Measurements from ENCODE around the gene EIF4E2.

Gene EIF4E2

GRCh38 chr2:232539298-232540231, 10.9 kb upstream of the EIF4E2 start, which contains the start of gene CHRNG:
Gene CHRNG, plus strand, starts transcription at chr2:232539692. Its CDS starts 56 bp downstream, at chr2:232539748.
- no peak for ATAC-seq

GRCh38 chr2:232540441-232541041, 9.9 kb upstream of the EIF4E2 start:
- no peak for ATAC-seq

- no peak for ATAC-seq
Measured at GRCh38 chr2:232541195-232541960, 9.1 kb upstream of the EIF4E2 start.

GRCh38 chr2:232541961-232542714, 8.4 kb upstream of the EIF4E2 start:
- no peak for ATAC-seq

- ATAC-seq = no peak
Measured at GRCh38 chr2:232542715-232543467, 7.6 kb upstream of the EIF4E2 start.

- no peak for ATAC-seq
Measured at GRCh38 chr2:232543491-232543890, 7.0 kb upstream of the EIF4E2 start.

GRCh38 chr2:232543928-232544631, 6.4 kb upstream of the EIF4E2 start:
- ATAC-seq = no peak

- ATAC-seq = no peak
Measured at GRCh38 chr2:232544674-232545073, 5.8 kb upstream of the EIF4E2 start.

GRCh38 chr2:232545511-232546375, 4.7 kb upstream of the EIF4E2 start:
- no peak for ATAC-seq

GRCh38 chr2:232547991-232548390, 2.5 kb upstream of the EIF4E2 start:
- ATAC-seq = no peak

- no peak for ATAC-seq
Measured at GRCh38 chr2:232549655-232550353, 685 bp upstream of the EIF4E2 start.

GRCh38 chr2:232551250-232551638, 755 bp downstream of the EIF4E2 start:
- ATAC-seq = no peak

GRCh38 chr2:232551776-232552175, 1.3 kb downstream of the EIF4E2 start:
- ATAC-seq = no peak

GRCh38 chr2:232556426-232556825, 5.9 kb downstream of the EIF4E2 start:
- ATAC-seq = no peak

GRCh38 chr2:232562515-232563151, 12.1 kb downstream of the EIF4E2 start:
- no peak for ATAC-seq

GRCh38 chr2:232563580-232563979, 13.1 kb downstream of the EIF4E2 start:
- no peak for ATAC-seq

- ATAC-seq = no peak
Measured at GRCh38 chr2:232567721-232568120, 17.2 kb downstream of the EIF4E2 start.

- no peak for ATAC-seq
Measured at GRCh38 chr2:232568161-232568560, 17.7 kb downstream of the EIF4E2 start.

GRCh38 chr2:232569541-232569940, 19.1 kb downstream of the EIF4E2 start:
- ATAC-seq = no peak

Measured in activated CD4-positive, CD25-positive, alpha-beta regulatory T cell treated with anti-CD3 and anti-CD28 coated beads, Interleukin-2, amount 50 U/mL, for 24 hours (primary cell).